LNCAP (cell line): ENCODE results near the gene NCKAP5L.

Experiments used
- CTCF ChIP-seq: fragments of 450-650 bp; IDR thresholded peaks from 2 replicates; pipeline ENCODE4 v1.5.1; 2017; ENCODE audit warnings: mild to moderate bottlenecking

Gene NCKAP5L

GRCh38 chr12:49792976-49793580 lies 35.1 kb downstream of the NCKAP5L start:
- TF ChIP-seq CTCF, result no peak

- no peak for TF ChIP-seq CTCF
These were observed 35.8 kb downstream of the NCKAP5L start for GRCh38 chr12:49792181-49792970.

GRCh38 chr12:49791700-49792099 lies 36.5 kb downstream of the NCKAP5L start:
- TF ChIP-seq CTCF, result no peak

GRCh38 chr12:49790741-49791555 lies 37.3 kb downstream of the NCKAP5L start:
- no peak for TF ChIP-seq CTCF

- TF ChIP-seq CTCF, result no peak
These were observed 38.2 kb downstream of the NCKAP5L start for GRCh38 chr12:49789992-49790391.

- no peak for TF ChIP-seq CTCF
These were observed 40.5 kb downstream of the NCKAP5L start for GRCh38 chr12:49787672-49788071.

- TF ChIP-seq CTCF, result no peak
These were observed 43.3 kb downstream of the NCKAP5L start for GRCh38 chr12:49784756-49785409.
